T-helper 22 cell (primary cell): ENCODE data around the gene ISLR2.
"Not testable (repeated sequence)": the region's sequence is repeated elsewhere in the genome, so short reads cannot be mapped to it uniquely, and the experiment has no call there.

Experiments
- DNase-seq: peaks from one replicate; pipeline ENCODE4 v3.0.0-alpha.2; 2020; ENCODE audit warnings: low read depth

The ISLR2 gene

GRCh38 chr15:74130155-74130848, at the start of gene ISLR2:
Gene ISLR2 (plus strand): TSS chr15:74130586. CDS start chr15:74132755, 2,169 bp downstream.
- DNase-seq, result no peak

DNA sequence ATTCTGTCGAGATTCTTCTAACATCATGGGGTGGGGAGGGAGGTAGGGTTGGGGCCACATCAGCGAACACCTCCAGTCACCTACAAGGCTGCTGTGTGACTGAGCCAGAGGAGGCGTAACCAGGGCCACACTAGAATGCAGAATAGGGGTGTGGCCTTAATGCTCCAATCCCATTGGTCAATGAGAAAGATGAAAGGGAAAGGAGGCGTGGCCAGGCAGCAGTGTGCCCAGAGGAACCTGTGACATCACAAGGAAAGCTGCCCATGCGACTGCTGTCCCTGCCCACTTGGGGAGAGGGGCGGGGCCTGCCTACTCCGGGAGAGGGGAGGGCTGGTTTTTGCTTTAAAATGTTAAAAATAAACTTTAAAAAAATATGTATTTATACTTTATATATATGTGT, 47.9 kb upstream of the ISLR2 start, which contains the start of gene GOLGA6A:
TSS of gene GOLGA6A (minus strand) at position 101 of the 400 bp plus-strand sequence. CDS start at position 60, 41 bp downstream.
- not testable (repeated sequence) for DNase-seq

- DNase-seq, result not testable (repeated sequence)
These were observed 35.8 kb upstream of the ISLR2 start for GRCh38 chr15:74094567-74094966.

- DNase-seq, result not testable (repeated sequence)
These were observed 34.8 kb upstream of the ISLR2 start for GRCh38 chr15:74095610-74096009.

DNA sequence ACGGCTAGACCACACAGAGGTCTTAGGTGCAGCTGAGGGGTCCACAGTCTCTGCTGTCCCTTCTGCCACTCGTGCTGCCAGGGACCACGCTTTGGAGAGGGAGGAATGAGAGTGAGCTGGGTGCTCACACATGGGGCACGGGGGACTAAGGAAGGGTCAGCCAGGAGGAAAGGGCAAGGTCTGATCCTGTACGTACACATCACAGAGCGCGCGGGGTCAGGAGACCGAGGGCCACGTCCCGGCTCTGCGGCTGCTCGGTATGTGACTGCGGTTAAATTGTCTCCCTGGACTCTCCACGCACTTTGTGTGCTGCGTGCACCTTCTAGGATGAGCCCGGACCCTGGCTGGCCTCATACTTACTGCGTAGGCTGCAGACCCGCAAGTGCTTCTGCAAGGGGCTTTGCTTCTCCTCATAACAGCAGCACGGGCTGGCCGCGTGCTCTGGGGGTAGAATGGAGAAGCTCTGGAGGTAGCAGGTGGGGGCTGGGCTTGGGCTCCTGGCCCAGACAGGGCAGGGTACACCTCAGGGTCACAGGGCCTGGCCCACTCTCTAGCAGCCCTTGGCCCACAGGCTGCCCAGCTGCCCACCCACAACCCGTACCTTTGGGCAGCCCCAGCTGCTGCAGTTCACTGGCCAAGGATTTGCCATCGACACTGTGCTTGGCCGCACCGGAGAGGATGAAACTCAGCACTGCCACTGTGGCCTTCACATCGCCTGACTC, 33.5 kb upstream of the ISLR2 start:
- not testable (repeated sequence) for DNase-seq

DNA sequence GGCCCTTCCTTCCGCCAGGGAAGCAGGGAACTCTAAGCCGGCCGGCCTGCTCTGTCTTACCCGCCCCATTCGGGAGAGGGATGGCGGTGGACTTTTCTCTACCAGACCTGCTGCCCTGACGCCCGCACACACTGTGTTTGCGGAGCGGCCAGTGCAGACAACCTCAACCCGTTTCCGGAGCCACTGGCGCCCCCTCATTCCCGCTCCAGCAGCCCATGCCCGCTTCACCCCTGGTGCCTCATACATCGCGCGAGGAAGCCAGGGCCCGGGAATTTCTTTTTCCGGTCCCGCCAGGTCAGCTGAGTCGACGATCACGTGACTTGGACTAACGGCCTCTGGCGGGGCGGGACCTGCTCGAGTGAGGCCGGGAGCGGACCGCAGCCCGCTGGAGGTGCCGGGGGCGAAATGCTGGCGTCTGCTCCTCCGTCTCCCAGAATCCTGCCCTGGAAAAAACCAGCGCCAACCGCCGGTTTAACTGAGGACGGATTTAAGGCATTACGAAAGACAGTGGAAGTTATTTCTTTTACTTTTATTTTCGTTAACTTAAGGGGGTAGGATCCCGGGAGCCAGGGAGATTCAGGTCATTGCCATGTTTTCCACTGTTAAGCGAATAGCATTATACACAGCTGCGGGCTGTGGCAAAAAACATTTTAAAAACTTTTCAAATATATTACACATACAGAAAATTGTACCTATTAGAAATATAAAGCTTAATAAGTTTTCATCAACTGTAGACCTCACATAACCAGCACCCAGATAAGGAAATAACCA, 30.2 kb upstream of the ISLR2 start:
- peak; percentile 37 for DNase-seq

- no peak for DNase-seq
These were observed 22.3 kb upstream of the ISLR2 start for GRCh38 chr15:74108111-74108510.

GRCh38 chr15:74108611-74109010, 21.8 kb upstream of the ISLR2 start:
- not testable (repeated sequence) for DNase-seq

GRCh38 chr15:74109713-74110112, 20.7 kb upstream of the ISLR2 start:
- DNase-seq, result no peak

GRCh38 chr15:74120426-74120825, 10.0 kb upstream of the ISLR2 start:
- no peak for DNase-seq

DNA sequence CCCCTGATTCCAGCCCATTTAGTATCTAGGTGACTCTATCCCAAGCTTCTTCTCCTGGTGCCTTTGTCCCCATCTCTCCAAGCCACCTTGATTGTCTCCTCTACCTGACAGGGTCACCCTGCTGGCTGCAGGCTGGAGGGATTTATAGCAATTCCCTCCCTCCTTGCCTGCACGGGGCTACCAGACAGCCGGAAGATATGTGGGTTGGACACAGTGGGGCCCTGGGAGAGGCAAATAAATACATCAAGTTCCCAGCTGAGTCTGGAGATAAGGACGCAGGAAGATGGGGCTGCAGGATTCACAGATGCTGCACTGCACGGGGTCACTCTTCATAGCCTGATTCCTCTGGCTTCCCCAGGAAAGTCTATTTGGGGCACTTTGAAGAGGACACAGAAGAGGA, 9.3 kb upstream of the ISLR2 start:
- DNase-seq, result no peak

DNA sequence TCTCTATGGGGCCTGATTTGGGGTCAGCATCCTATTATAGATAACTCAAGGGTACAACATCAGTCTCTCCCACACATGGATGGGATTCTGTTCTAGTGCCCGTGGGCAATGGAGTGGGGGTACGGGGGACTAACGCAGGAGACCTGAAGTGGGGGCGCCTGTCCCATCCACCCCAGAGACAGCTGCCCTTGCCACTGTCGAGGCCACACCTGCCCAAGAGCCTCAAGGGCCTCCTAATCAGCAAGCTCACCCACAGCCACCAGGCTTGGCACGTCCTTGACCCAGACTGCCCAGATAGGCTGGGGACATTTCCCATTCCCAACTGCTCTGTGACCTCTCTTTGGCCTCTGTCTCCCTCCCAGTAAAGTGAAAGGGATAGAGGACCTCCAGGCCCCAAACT, 8.5 kb upstream of the ISLR2 start:
- no peak for DNase-seq

- DNase-seq, result no peak
These were observed 7.8 kb upstream of the ISLR2 start for GRCh38 chr15:74122403-74123130.

- no peak for DNase-seq
These were observed 7.3 kb upstream of the ISLR2 start for GRCh38 chr15:74123131-74123429.

GRCh38 chr15:74123658-74124057, 6.7 kb upstream of the ISLR2 start:
- DNase-seq, result no peak

DNA sequence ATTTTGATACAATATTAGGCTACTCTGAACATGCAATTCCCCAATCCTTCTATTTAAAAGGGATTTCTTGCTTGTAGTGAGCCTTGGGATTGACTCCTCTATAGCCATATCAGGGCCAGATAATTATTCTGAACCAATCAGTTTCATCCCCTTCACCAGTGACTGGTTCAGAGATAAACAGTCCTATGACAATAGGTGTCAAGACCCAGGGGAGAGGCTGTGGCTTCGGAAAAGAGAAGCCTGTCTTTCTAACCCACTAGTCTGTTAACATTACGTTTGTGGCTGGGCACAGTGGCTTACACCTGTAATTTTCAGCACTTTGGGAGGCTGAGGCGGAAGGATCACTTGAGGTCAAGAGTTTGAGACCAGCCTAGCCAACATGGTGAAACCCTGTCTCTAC, 6.2 kb upstream of the ISLR2 start:
- no peak for DNase-seq

DNA sequence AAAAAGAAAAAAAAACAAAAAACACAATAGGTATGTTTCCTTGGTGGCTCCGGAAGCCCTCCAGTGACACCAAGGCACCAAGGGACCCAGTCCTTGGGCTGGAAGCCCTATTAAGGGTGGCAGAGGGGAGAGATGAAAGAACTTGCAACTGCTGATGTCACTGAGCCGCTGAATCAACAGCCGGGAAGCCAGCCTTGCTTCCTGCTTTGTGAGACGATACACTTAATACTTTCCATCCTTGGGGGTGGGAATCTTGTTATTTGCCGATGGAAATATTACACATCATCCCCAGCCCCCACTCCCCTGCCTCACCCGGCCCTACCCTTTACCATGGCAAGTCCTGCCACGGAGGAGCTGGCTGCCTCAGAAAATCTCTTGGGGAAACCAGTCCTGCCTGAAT, 5.6 kb upstream of the ISLR2 start:
- DNase-seq, result no peak

- DNase-seq, result peak; percentile 43
These were observed 3.0 kb upstream of the ISLR2 start for GRCh38 chr15:74127255-74127953.

GRCh38 chr15:74127954-74128784, 2.2 kb upstream of the ISLR2 start:
- no peak for DNase-seq

GRCh38 chr15:74128785-74129585, 1.4 kb upstream of the ISLR2 start:
- DNase-seq, result no peak
